Measurements from ENCODE around the gene EXOC3L1. TPM values are rescaled to one million over a fixed set of nuclear protein-coding genes. Genes with fewer than 3 reads are reported as not detected.

EXOC3L1 gene
- total RNA-seq, 1 experiment from 2014 or later, result 4.0 TPM

DNA sequence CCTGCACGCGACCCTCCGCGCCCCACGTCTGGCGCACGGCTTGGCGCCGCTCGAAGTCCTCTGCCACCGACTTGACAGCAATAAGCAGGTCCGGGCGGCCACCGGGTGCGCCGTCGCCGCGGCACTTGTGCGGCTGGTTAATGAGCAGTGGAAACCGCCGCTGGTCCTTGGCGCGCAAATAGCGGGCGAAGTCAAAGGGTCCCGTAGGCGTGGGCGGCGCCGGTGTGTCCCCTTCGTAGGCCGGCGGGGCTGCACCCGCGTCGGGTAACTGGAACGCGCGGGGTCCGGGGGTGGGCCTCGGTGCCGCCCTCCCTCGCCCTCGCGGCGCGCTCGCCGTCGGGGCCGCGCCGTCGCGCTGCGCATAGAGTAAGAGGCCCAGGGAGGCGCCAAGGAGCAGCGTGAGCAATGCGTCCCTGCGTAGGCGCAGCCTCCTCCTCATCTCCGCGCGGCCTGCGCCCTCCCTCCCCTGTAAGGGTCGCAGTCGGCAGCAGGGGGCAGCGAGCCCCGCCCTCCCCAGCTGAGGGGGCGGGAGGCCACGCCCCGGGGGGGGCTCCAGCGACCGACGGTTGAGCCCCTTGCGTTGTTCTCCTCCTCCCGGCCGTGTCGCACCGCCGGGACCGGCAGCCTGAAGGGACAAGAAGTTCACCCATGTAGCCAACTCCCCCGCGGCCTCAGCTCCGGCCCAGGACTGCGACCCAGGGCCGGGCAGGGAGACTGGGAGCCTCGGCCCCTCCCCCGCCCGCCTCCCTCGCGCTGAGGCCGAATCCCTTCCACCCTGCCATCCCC lies 39.7 kb downstream of the EXOC3L1 start (continued):
- TF ChIP-seq PREB (CRISPR knock-in tag; IDR thresholded peaks at IDR 0.05; ENCODE audit: borderline replicate concordance) (no peak), SP1 (CRISPR knock-in tag; conservative IDR thresholded peaks at IDR 0.05) (peak; percentile 50), ATF3 (CRISPR knock-in tag; conservative IDR thresholded peaks at IDR 0.05) (0 out of 2 replicates have a peak, but pooled peaks have one; percentile 46), ZNF232 (CRISPR knock-in tag; IDR thresholded peaks at IDR 0.05) (peak; percentile 53; the same call in 1 of the 2 replicates), CBFB (CRISPR knock-in tag; IDR thresholded peaks at IDR 0.05; ENCODE audit: low read depth) (0 out of 2 replicates have a peak, but pooled peaks have one; percentile 69), ZNF423 (CRISPR knock-in tag; IDR thresholded peaks at IDR 0.05) (no peak), GABPB1 (CRISPR knock-in tag; IDR thresholded peaks at IDR 0.05) (no peak), ETV6 (CRISPR knock-in tag; IDR thresholded peaks at IDR 0.05) (peak; percentile 69; the same call in 1 of the 2 replicates), CREB1 (CRISPR knock-in tag; IDR thresholded peaks at IDR 0.05) (peak; percentile 80; the same call in 1 of the 2 replicates), KAT7 (CRISPR knock-in tag; IDR thresholded peaks at IDR 0.05; ENCODE audit: borderline replicate concordance) (no peak), ZNF219 (CRISPR knock-in tag; IDR thresholded peaks at IDR 0.05; ENCODE audit: borderline replicate concordance) (0 out of 2 replicates have a peak, but pooled peaks have one; percentile 26), CDX4 (CRISPR knock-in tag; IDR thresholded peaks at IDR 0.05; ENCODE audit: borderline replicate concordance) (no peak), ZNF121 (CRISPR knock-in tag; IDR thresholded peaks at IDR 0.05) (no peak), SOX15 (CRISPR knock-in tag; IDR thresholded peaks at IDR 0.05) (no peak), NR1H2 (CRISPR knock-in tag; IDR thresholded peaks at IDR 0.05) (no peak), SMAD4 (CRISPR knock-in tag; IDR thresholded peaks at IDR 0.05) (no peak), NR3C1 (CRISPR knock-in tag; conservative IDR thresholded peaks at IDR 0.05; ENCODE audit: low read depth) (no peak), ZNF425 (CRISPR knock-in tag; conservative IDR thresholded peaks at IDR 0.05) (no peak), PRRX2 (CRISPR knock-in tag; IDR thresholded peaks at IDR 0.05) (no peak), ZMAT4 (CRISPR knock-in tag; IDR thresholded peaks at IDR 0.05) (no peak), NR2C2 (CRISPR knock-in tag; IDR thresholded peaks at IDR 0.05) (no peak), ELF4 (CRISPR knock-in tag; IDR thresholded peaks at IDR 0.05; ENCODE audit: low read depth) (0 out of 2 replicates have a peak, but pooled peaks have one; percentile 64), MLX (CRISPR knock-in tag; IDR thresholded peaks at IDR 0.05) (no peak), TP53 (CRISPR knock-in tag; IDR thresholded peaks at IDR 0.05) (peak; percentile 79; the same call in 1 of the 2 replicates), ATF2 (CRISPR knock-in tag; IDR thresholded peaks at IDR 0.05; ENCODE audit: borderline replicate concordance, low read depth) (no peak), SMAD3 (CRISPR knock-in tag; IDR thresholded peaks at IDR 0.05; ENCODE audit: borderline replicate concordance) (no peak), ZNF416 (CRISPR knock-in tag; IDR thresholded peaks at IDR 0.05) (peak; percentile 63; the same call in 1 of the 2 replicates)
- TF ChIP-seq, protein P1, sequence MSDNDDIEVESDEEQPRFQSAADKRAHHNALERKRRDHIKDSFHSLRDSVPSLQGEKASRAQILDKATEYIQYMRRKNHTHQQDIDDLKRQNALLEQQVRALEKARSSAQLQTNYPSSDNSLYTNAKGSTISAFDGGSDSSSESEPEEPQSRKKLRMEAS (CRISPR knock-in tag; IDR thresholded peaks at IDR 0.05), result no peak
- TF ChIP-seq, protein P2, sequence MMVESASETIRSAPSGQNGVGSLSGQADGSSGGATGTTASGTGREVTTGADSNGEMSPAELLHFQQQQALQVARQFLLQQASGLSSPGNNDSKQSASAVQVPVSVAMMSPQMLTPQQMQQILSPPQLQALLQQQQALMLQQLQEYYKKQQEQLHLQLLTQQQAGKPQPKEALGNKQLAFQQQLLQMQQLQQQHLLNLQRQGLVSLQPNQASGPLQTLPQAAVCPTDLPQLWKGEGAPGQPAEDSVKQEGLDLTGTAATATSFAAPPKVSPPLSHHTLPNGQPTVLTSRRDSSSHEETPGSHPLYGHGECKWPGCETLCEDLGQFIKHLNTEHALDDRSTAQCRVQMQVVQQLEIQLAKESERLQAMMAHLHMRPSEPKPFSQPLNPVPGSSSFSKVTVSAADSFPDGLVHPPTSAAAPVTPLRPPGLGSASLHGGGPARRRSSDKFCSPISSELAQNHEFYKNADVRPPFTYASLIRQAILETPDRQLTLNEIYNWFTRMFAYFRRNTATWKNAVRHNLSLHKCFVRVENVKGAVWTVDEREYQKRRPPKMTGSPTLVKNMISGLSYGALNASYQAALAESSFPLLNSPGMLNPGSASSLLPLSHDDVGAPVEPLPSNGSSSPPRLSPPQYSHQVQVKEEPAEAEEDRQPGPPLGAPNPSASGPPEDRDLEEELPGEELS (CRISPR knock-in tag; IDR thresholded peaks at IDR 0.05), result peak; percentile 67; the same call in 1 of the 2 replicates
